Measurements from ENCODE around the gene MOB2.

MOB2 gene

DNA sequence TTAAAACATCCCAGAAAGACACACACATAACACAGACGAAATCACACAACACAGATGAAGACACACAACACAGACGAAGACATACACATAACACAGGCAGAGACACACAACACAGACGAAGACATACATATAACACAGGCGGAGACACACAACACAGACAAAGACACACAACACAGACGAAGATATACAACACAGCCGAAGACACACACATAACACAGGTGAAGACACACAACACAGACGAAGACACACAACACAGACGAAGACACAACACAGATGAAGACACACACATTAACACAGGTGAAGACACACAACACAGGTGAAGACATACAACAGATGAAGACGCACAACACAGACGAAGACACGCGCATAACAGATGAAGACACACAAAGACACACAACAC, 4.8 kb upstream of the MOB2 start:
- Histone ChIP-seq H3K36me3 (no peaks in the 10 kb centered on the region), H3K4me1 (no peaks in the 10 kb centered on the region), H3K27me3 (no peaks in the 10 kb centered on the region), H3K9me3 (no peaks in the 10 kb centered on the region), H3K4me3 (ENCODE audit: low read depth, low read length) (no peak overlapping the region)
- TF ChIP-seq CTCF (IDR thresholded peaks at IDR 0.05; ENCODE audit: low read depth, low read length): no peak
- DNase-seq: no peak

GRCh38 chr11:1490651-1491050, 4.1 kb upstream of the MOB2 start:
- Histone ChIP-seq H3K27me3 (no peaks in the 10 kb centered on the region), H3K9me3 (no peaks in the 10 kb centered on the region), H3K4me3 (ENCODE audit: low read depth, low read length) (no peak overlapping the region), H3K36me3 (no peaks in the 10 kb centered on the region), H3K4me1 (no peaks in the 10 kb centered on the region)
- TF ChIP-seq CTCF (IDR thresholded peaks at IDR 0.05; ENCODE audit: low read depth, low read length): no peak
- no peak for DNase-seq

- no peak for TF ChIP-seq CTCF (IDR thresholded peaks at IDR 0.05; ENCODE audit: low read depth, low read length)
- DNase-seq: no peak
- Histone ChIP-seq H3K27me3 (no peaks in the 10 kb centered on the region), H3K36me3 (no peaks in the 10 kb centered on the region), H3K4me3 (ENCODE audit: low read depth, low read length) (no peak overlapping the region), H3K9me3 (no peaks in the 10 kb centered on the region), H3K4me1 (no peaks in the 10 kb centered on the region)
Observed at GRCh38 chr11:1488575-1489180, 2.1 kb upstream of the MOB2 start.

GRCh38 chr11:1487851-1488574, 1.4 kb upstream of the MOB2 start:
- TF ChIP-seq CTCF (IDR thresholded peaks at IDR 0.05; ENCODE audit: low read depth, low read length): no peak
- Histone ChIP-seq H3K4me1 (no peaks in the 10 kb centered on the region), H3K4me3 (ENCODE audit: low read depth, low read length) (no peak overlapping the region)

DNA sequence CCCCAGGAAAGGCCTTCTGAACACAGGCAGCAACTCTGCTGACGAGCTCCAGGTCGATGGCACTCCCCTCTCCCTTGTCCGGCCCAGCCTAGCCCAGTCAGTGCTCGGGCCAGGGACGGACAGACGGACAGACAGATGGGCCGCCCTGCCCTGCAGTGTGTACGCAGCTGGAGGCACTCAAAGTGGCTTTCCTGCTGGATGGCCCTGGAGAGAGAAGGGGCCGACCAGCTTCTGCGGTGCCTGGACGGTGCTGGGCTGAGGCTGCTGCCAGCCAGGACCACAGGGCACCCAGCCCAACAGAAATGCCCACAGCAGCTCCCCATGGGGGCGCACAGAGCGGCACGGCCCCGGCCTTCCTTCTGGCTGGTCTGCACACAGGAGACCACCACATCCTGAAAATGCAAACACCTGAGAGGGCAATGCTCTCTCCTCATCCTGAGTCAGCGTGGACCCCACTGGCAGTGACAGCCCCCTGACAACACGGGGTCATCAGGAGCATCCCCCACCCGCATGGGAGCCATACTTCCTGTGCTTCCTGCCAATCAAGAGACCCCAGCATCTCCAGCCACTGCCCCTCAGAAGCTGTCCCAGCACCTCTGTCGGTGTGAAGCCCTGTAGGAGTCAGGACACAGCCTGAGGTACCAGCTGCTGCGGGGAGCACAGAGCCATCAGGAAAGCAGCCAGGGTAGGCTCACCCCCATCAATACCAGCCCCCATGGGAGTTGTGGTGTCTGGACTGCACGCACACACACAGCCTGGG, 692 bp upstream of the MOB2 start:
- no peak for TF ChIP-seq CTCF (IDR thresholded peaks at IDR 0.05; ENCODE audit: low read depth, low read length)
- DNase-seq: no peak
- Histone ChIP-seq H3K4me1 (no peaks in the 10 kb centered on the region), H3K27me3 (no peaks in the 10 kb centered on the region), H3K9me3 (no peaks in the 10 kb centered on the region), H3K4me3 (ENCODE audit: low read depth, low read length) (no peak overlapping the region), H3K36me3 (no peaks in the 10 kb centered on the region)

More at GRCh38 chr11:1487851-1488574, 1.4 kb upstream of the MOB2 start:
- DNase-seq: no peak
- no peaks in the 10 kb centered on the region for H3K36me3 ChIP-seq
- H3K27me3 ChIP-seq: no peaks in the 10 kb centered on the region
- H3K9me3 ChIP-seq: no peaks in the 10 kb centered on the region

DNA sequence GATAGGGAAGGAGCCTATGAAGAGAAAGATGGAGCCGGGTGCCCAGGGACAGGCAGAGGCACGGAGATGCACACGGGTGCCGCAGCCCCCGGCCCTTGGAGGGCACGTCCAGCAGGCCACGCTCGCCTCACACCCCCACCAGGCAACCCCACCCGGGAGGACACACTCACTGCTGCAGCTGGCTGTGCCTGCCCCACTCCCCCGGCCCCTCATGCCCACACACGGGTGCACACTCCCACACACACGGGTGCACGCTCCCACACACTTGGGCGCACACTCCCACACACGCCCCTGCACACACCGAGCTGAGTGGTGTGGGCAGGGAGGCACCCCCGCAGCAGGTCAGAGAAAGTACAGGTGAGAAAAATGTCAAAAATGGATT, 1.1 kb downstream of the MOB2 start:
- TF ChIP-seq CTCF (IDR thresholded peaks at IDR 0.05; ENCODE audit: low read depth, low read length): no peak
- no peaks in the 10 kb centered on the region for H3K27me3 ChIP-seq

More for the DNA sequence above, 1.1 kb downstream of the MOB2 start:
- Histone ChIP-seq H3K4me3 (ENCODE audit: low read depth, low read length) (no peak overlapping the region), H3K36me3 (no peaks in the 10 kb centered on the region), H3K4me1 (no peaks in the 10 kb centered on the region), H3K9me3 (no peaks in the 10 kb centered on the region)
- DNase-seq: no peak

Measured in BE2C (cell line).